GM19193 (cell line): ENCODE data around the gene BTBD8.

Experiments used
- POLR2A ChIP-seq: IDR thresholded peaks from 4 replicates; pipeline ENCODE4 v1.6.1; 2011; ENCODE audit not compliant: insufficient read depth, insufficient read length; ENCODE audit errors: extremely low read depth

Gene BTBD8

GRCh38 chr1:92134331-92134730, 54.2 kb downstream of the BTBD8 start:
- TF ChIP-seq POLR2A, result no peak

GRCh38 chr1:92136341-92136740, 56.2 kb downstream of the BTBD8 start:
- TF ChIP-seq POLR2A, result no peak

- no peak for TF ChIP-seq POLR2A
Observed at GRCh38 chr1:92154934-92155333, 74.8 kb downstream of the BTBD8 start.

GRCh38 chr1:92159593-92159992, 79.4 kb downstream of the BTBD8 start:
- TF ChIP-seq POLR2A, result no peak

GRCh38 chr1:92165389-92165788, 85.2 kb downstream of the BTBD8 start:
- no peak for TF ChIP-seq POLR2A

- no peak for TF ChIP-seq POLR2A
Observed at GRCh38 chr1:92167151-92167550, 87.0 kb downstream of the BTBD8 start.

GRCh38 chr1:92168657-92169056, 88.5 kb downstream of the BTBD8 start:
- TF ChIP-seq POLR2A, result no peak

GRCh38 chr1:92169214-92170005, 89.3 kb downstream of the BTBD8 start:
- no peak for TF ChIP-seq POLR2A

GRCh38 chr1:92184632-92185031, 104.5 kb downstream of the BTBD8 start:
- no peak for TF ChIP-seq POLR2A

- TF ChIP-seq POLR2A, result no peak
Observed at GRCh38 chr1:92186081-92186480, 105.9 kb downstream of the BTBD8 start.

GRCh38 chr1:92188436-92189255, 108.5 kb downstream of the BTBD8 start:
- no peak for TF ChIP-seq POLR2A

- TF ChIP-seq POLR2A, result no peak
Observed at GRCh38 chr1:92191726-92192125, 111.6 kb downstream of the BTBD8 start.

GRCh38 chr1:92192246-92192645, 112.1 kb downstream of the BTBD8 start:
- no peak for TF ChIP-seq POLR2A

- no peak for TF ChIP-seq POLR2A
Observed at GRCh38 chr1:92194511-92194910, 114.4 kb downstream of the BTBD8 start.

GRCh38 chr1:92201973-92202372, 121.8 kb downstream of the BTBD8 start:
- TF ChIP-seq POLR2A, result no peak

- no peak for TF ChIP-seq POLR2A
Observed at GRCh38 chr1:92203105-92203504, 123.0 kb downstream of the BTBD8 start.
